Activated naive CD4-positive, alpha-beta T cell (primary cell): Measurements from ENCODE around the gene ENTPD2.

Source experiments
- DNase-seq, 4 experiments: peaks; one replicate each; lab custom pipeline; 2025; lab: John Stamatoyannopoulos, UW

The ENTPD2 gene

DNA sequence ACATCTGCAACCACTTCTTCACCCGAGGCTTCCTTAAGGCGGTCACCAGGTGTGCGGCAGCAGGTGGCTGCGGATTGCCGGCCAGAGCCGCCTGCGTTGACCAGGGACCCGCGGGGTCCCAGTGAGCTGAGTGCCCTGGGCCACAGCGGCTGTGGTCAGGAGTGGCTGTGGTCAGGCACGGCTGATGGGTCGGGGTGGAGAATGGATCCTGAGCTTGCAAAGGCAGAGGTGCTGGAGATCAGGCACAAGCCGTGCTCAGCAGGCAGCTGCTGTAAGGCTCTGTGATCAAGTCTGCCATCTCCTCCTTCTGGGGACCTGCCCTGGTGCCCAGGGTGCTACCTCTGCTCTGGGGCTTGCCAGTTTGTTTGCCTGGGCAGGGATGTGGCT is 25.5 kb upstream of the ENTPD2 start:
- no peak for DNase-seq

- no peak for DNase-seq
Measured at GRCh38 chr9:137078701-137079400, 25.0 kb upstream of the ENTPD2 start.

DNA sequence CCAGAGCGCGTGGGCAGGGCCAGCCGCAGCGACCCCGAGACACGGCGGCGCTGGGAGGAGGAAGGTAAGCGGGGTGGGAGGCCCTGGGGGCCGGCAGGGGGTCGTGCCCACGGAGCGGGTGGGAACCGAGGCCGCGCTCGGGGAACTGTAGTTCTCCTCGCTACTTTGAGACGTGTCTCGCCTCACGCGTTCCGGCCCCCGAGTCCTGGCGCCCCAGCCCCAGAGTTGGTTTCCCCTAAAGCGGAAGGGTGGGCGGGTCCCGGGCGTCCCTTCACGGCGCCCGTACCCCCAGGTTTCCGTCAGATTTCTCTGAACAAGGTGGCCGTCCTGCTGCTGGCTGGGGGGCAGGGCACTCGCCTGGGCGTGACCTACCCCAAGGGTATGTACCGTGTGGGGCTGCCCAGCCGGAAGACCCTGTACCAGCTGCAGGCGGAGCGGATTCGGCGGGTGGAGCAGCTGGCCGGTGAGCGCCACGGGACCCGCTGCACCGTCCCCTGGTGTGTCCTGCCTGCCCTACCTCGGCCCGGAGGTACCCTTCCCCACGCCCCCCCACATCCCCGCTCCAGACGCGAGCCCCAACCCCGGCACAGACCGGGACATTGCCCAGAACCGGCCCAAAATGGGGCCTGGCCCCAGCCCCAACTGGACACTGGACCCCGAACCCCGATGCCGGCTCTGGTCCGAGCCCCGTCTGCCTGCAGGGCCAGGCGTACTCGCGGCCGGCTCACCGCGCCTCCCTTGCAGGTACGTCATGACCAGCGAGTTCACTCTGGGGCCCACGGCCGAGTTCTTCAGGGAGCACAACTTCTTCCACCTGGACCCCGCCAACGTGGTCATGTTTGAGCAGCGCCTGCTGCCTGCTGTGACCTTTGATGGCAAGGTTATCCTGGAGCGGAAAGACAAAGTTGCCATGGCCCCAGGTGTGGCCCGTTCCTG is 24.2 kb upstream of the ENTPD2 start:
- DNase-seq, result peak in 1 of 4 experiments; percentile 38

- peak in 1 of 4 experiments; percentile 39 for DNase-seq
Measured at GRCh38 chr9:137077010-137077747, 23.3 kb upstream of the ENTPD2 start, which contains the start of gene UAP1L1. Gene UAP1L1 (plus strand): TSS chr9:137077517. CDS start chr9:137077533, 16 bp downstream.

DNA sequence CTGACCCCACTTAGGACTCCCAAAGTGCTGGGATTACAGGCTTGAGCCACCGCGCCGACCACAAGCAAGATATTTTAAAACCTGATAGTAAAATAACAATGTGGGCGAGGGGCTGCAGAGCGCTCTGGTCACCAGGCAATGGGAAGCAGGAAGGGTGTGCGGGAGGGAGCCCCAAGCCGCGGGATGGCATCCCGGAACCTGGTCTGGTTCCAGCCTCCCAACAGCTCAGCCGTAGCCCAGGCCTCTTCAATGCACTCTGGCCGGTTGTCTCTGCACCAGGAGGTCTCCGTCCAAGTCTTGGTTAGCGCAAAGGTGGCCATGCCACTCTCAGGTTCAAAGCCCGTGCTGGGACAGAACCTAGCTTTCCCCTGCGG is 22.8 kb upstream of the ENTPD2 start:
- DNase-seq, result no peak

- DNase-seq, result no peak
Measured at GRCh38 chr9:137075275-137075775, 21.5 kb upstream of the ENTPD2 start.

GRCh38 chr9:137074657-137075274 is 20.9 kb upstream of the ENTPD2 start:
- DNase-seq, result no peak

DNA sequence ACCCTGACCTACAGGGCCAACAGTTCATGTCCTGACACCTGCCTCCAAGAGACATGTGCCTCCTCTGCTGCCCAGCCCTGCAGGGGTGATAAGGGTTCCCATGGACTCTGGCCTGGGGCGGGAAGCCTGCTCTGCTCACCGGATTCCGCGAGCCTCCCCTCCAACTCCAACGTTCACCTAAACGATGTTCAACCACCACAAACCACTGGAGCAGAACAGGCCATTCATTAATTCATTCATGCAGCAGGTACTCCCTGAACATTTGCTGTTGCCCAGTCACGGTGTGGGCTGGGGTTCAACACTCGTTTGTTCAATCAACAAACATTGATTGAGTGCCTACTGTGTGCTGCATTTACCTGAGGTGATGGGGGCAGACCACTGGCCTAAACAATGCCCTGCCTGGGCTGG is 20.1 kb upstream of the ENTPD2 start:
- DNase-seq, result no peak

- no peak for DNase-seq
Measured at GRCh38 chr9:137071282-137071681, 17.4 kb upstream of the ENTPD2 start.

DNA sequence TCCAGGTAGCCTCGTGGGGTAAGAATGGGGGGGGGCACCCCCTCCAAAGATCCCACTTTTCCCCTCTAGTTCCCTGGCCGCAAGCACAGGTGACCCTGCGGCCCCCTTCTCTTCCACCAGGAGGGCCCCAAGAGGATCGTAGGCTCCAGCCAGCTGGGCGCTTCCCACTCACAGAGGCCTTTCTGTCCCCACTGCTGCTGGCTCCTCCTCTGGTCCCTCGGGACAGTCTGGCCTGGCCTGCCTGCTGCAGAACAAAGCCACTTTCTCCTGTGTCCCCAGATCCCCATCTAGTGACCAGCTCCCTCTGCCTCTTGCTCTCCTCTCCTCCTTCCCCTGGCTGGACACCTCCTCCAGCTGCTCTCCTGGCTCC is 17.0 kb upstream of the ENTPD2 start:
- DNase-seq, result no peak

GRCh38 chr9:137070201-137070905 is 16.5 kb upstream of the ENTPD2 start, which contains the start of gene SAPCD2:
Gene SAPCD2 (minus strand): TSS chr9:137070557. CDS start chr9:137070460, 97 bp downstream.
- DNase-seq, result peak; percentile 51 to 71 (median 64)

GRCh38 chr9:137069508-137070091 is 15.7 kb upstream of the ENTPD2 start:
- no peak for DNase-seq

GRCh38 chr9:137068539-137069507 is 15.0 kb upstream of the ENTPD2 start:
- DNase-seq, result no peak

GRCh38 chr9:137067860-137068538 is 14.1 kb upstream of the ENTPD2 start:
- peak; percentile 50 to 77 (median 71) for DNase-seq

- no peak for DNase-seq
Measured at GRCh38 chr9:137066096-137066861, 12.4 kb upstream of the ENTPD2 start.

- no peak for DNase-seq
Measured at GRCh38 chr9:137065336-137065967, 11.6 kb upstream of the ENTPD2 start.

- DNase-seq, result no peak
Measured at GRCh38 chr9:137064880-137065164, 11.0 kb upstream of the ENTPD2 start.
